ENCODE results near the gene CAMSAP1.
"Not testable (repeated sequence)": the region's sequence is repeated elsewhere in the genome, so short reads cannot be mapped to it uniquely, and the experiment has no call there.

The CAMSAP1 gene

GRCh38 chr9:135945969-135946368, 38.6 kb upstream of the CAMSAP1 start:
- TF ChIP-seq CTCF (conservative IDR thresholded peaks at IDR 0.05; ENCODE audit: control insufficient read depth, insufficient read depth, low read depth, low read length): no peak
- H3K4me3 ChIP-seq (ENCODE audit: control insufficient read depth, low read depth, low read length): no peak overlapping the region
- no peak for DNase-seq (ENCODE audit: low read depth)

GRCh38 chr9:135944444-135945252, 37.3 kb upstream of the CAMSAP1 start:
- no peak for DNase-seq (ENCODE audit: low read depth)
- no peak overlapping the region for H3K4me3 ChIP-seq (ENCODE audit: control insufficient read depth, low read depth, low read length)
- no peak for TF ChIP-seq CTCF (conservative IDR thresholded peaks at IDR 0.05; ENCODE audit: control insufficient read depth, insufficient read depth, low read depth, low read length)

- H3K4me3 ChIP-seq (ENCODE audit: control insufficient read depth, low read depth, low read length); DNase-seq (ENCODE audit: low read depth): not testable (repeated sequence)
Measured at GRCh38 chr9:135943604-135944003, 36.3 kb upstream of the CAMSAP1 start.

GRCh38 chr9:135941288-135941995, 34.1 kb upstream of the CAMSAP1 start:
- DNase-seq (ENCODE audit: low read depth): no peak
- H3K4me3 ChIP-seq (ENCODE audit: control insufficient read depth, low read depth, low read length): no peak overlapping the region
- TF ChIP-seq CTCF (conservative IDR thresholded peaks at IDR 0.05; ENCODE audit: control insufficient read depth, insufficient read depth, low read depth, low read length): no peak

- no peak overlapping the region for H3K4me3 ChIP-seq (ENCODE audit: control insufficient read depth, low read depth, low read length)
- DNase-seq (ENCODE audit: low read depth): no peak
- TF ChIP-seq CTCF (conservative IDR thresholded peaks at IDR 0.05; ENCODE audit: control insufficient read depth, insufficient read depth, low read depth, low read length): no peak
Measured at GRCh38 chr9:135939351-135940265, 32.3 kb upstream of the CAMSAP1 start.

- DNase-seq (ENCODE audit: low read depth): no peak
- no peak for TF ChIP-seq CTCF (conservative IDR thresholded peaks at IDR 0.05; ENCODE audit: control insufficient read depth, insufficient read depth, low read depth, low read length)
Measured at GRCh38 chr9:135937521-135938489, 30.5 kb upstream of the CAMSAP1 start.

More at GRCh38 chr9:135937521-135938489, 30.5 kb upstream of the CAMSAP1 start:
- no peak overlapping the region for H3K4me3 ChIP-seq (ENCODE audit: control insufficient read depth, low read depth, low read length)

Data from fibroblast of mammary gland (primary cell).